Measurements from ENCODE around the gene SLC13A3.
"Not testable (repeated sequence)": the region's sequence is repeated elsewhere in the genome, so short reads cannot be mapped to it uniquely, and the experiment has no call there.

Gene SLC13A3

DNA sequence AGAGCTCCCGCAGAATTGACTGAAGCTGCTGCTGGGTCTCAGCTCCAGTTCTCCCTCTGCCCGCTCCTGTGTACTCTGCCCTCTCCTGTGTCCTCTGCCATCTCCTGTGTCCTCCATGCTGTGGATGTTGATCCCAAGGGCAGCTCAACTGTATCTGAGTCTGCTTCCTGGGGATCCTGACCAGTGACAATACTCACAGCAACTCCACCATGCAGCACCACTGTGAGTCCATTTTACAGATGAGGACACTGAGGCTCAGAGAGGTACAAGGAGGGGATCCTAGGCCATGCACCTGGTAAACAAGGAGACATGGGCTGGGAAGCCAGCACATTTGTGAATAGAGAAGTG, 29.4 kb upstream of the SLC13A3 start:
- no peak for DNase-seq

DNA sequence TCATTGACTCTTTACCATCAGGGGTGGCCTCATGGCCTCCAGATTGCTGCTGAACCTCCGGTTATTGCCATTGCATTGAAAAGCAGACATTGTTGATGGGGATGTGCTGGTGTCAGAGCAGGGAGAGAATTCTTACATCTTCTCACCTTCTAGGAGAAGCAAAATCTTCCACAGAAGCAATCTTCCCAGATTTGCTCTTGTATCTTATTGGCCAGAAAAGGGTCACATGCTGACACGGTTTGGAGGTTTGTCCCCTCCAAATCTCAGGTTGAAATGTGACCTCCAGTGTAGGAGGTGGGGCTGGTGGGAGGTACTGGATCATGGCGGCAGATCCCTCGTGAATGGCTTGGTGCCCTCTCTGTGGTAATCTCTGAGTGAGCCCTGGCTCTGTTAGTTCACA, 27.3 kb upstream of the SLC13A3 start:
- no peak for DNase-seq

GRCh38 chr20:46677608-46678007, 26.3 kb upstream of the SLC13A3 start:
- no peak for DNase-seq

GRCh38 chr20:46676649-46677316, 25.5 kb upstream of the SLC13A3 start:
- not testable (repeated sequence) for DNase-seq

DNA sequence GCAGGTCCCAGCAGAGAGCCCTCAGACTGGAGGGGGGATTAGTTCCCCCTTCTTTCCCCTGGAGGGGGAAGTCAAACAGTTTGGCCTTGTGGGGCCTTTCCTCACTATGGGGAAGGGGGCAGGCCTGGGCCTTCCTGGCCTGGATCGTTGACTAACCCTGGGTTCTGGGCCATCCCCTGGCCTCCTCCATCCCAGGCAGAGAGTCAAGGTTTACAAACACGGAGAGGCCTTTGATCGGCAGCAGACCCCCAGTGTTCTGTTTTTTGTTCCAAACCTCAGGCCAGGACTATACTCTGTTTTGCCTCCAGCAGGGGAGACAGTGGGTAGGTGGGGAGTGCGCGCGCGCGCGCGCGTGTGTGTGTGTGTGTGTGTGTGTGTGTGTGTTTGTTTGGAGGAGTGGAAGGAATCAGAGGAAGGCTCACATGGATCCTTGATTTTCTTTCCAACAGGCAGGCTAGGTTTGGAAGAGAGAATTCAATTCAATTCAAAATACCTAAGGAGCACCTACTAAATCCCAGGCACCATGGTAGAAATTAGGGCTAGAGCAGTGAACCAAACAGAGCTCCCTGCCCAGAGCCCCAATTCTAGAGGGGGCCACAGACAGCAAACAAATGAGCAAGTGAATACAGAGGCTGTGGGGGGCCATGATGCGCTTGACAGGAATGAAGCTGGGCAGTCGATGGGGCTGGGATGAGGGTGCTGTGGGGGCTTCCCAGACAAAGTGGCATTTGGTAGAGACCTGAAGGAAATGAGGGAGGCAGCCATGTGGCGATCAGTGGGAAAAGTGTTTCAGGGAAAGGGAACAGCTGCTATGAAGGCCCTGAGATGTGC, 23.2 kb upstream of the SLC13A3 start:
- DNase-seq: no peak

DNA sequence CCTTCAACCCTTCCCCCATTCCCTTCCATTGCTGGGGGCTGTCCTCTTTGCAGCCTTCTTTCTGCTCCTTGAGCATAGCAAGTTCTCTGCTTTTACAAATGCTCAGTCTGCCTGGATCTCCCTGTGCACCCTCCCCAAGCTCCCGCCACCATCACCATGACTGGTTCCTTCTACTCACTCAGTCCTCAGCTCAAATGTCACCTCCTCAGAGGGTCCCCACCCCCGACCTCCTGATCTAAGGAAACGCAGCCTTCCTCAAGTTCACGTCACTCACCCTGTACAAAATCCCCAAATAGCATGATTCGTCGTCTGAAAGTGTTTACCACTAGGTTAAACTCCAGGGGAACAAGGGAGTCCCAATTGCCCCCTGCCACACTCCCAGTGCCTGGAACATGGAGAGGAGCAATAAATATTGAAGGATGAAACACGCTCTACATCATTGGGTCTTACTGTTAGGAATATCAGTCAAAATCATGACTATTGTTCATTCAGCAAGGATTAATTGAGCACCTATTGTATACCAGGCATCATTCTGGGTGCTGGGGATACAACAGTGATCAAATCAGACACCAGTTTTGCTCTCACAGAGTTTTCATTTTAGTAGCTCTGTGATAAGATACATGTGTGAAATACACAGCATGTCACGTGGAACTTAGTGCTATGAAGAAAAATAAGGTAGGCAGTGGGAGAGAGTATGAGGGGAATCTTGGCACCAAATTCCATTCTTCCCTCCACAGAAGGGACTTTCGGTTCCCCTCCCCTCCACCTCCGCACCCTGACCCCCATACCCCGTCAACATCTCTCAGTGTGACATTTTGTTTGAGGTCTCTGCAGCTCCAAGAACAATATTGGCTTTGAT, 22.4 kb upstream of the SLC13A3 start:
- DNase-seq: no peak

GRCh38 chr20:46672543-46673148, 21.4 kb upstream of the SLC13A3 start:
- DNase-seq: no peak

- DNase-seq: no peak
Observed at GRCh38 chr20:46671866-46672542, 20.7 kb upstream of the SLC13A3 start.

DNA sequence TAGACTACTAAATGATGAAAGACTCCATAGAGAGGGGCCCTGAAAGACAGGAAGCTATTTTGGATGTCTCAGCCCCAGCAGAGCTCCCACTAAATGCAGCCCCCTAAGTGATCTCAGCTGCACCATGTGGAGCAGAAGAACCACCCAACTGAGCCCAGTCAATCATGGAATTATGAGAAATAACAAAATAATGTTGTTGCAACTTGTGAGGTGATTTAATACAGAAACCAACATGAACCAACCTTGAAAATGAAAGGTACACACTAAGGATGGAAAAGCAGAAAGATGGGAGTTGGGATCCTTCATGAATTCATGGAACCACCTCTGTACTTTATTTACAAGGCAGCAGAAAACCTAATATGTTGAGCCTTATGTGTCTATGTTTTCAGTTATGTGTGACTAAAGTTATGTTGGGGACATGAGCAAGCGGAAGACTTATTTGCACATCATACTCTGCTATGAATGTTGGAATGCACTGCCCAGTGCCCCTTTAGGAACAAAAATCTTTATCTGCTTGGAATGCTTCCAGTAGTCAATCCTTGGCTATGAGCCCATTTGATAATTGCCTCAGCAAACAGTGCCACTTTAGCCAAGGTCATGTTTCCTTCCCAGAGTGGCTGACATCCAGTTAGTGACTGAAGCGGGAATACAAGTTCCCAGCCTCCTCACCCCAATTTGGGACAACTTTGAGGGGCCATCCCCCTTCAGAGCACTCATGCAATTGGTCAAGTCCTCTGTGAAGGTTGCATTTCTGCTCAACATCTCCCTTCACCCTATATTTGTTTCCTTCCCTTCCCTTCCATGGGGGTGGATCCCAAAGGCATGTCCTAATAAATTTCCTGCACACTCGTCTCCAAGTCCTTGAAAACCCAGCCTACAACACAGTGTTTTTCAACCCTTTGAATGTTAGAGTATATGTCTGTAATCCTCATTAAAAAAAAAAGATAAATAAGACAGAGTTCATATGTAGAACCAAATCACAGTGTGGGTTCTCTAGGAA, 19.6 kb upstream of the SLC13A3 start:
- no peak for DNase-seq

- no peak for DNase-seq
Observed at GRCh38 chr20:46670228-46670584, 18.9 kb upstream of the SLC13A3 start.

GRCh38 chr20:46666818-46667515, 15.7 kb upstream of the SLC13A3 start:
- DNase-seq: no peak

DNA sequence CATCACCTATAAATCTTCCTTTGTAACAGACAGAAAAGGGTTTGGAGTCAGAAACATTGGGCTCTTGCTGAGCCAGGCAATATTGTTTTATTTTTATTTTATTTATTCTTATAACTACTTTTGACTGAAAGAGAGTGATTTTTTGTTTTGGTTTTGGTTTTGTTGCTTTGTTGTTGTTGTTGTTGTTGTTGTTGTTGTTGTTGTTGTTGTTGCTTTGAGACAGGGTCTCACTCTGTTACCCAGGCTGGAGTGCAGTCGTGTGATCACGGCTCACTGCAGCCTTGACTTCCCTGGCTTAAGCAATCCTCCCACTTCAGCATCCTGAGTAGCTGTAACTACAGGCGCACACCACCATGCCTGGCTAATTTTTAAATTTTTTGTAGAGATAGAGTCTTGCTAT, 15.0 kb upstream of the SLC13A3 start:
- DNase-seq: no peak

DNA sequence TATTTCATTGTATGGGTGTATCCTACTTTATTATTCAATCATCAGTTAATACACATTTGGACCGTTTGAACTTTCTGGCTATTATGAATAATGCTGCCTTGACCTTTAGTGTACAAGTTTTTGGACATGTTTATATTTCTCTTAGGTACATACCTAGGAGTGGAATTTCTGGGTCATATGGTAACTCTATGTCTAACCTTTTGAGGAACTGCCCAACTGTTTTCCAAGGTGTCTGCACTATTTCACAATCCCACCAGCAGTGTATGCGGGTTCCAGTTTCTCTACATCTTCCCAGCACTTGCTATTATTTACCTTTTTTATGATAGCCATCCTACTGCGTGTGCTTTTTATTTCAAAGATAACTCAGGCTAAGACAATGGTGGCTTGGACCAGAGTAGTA, 14.3 kb upstream of the SLC13A3 start:
- no peak for DNase-seq

DNA sequence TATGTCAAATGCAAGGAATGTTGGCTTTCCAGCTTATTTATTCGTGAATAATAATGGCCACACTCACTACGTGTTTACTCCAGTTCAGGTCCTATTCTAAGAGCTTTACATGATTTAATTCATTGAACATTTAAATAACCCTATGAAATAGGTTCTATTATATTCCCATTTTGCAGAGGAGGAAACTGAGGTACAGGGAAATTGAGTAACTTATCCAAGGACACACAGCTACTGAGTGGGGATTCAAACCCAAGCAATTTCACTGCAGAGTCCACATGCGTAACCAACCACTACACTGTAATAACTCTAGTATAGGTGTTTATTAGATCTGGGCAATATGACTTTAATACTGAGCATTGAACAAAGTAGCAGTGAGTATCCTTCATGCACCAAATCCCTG, 12.3 kb upstream of the SLC13A3 start:
- DNase-seq: no peak

DNA sequence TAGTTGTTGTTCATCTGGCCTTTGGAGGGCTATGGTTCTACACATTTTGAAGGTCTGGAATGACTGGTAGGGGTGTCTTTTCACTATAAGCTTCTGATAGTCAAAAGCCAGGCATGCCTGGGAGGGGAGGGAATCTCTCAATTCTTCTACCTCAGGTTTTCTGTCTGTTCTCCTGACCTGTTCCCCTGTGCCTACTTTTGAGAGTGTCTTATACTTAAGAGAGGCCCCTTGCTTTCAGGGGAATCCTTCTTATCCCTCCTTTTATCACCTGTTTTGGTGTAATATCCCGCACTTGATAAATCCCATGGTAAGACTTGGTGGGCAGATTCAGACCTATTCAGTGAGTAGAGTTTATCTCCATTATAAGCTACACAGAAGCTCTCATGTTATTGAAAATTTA, 10.4 kb upstream of the SLC13A3 start:
- no peak for DNase-seq

- no peak for DNase-seq
Observed at GRCh38 chr20:46660487-46660886, 9.2 kb upstream of the SLC13A3 start.

DNA sequence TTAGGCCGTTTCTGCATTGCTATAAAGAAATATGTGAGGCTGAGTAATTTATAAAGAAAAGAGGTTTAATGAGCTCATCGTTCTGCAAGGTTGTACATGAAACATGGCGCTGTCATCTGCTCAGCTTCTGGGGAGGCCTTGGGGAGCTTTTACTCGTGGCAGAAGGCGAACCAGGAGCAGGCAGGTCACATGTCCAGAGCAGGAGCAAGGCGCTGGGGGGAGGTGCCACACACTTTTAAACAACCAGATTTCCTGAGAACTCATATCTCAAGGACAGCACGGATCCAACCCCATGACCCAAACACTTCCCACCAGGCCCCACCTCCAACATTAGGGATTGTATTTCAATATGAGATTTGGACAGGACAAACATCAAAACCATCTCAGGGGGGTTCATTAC, 6.4 kb upstream of the SLC13A3 start:
- no peak for DNase-seq

DNA sequence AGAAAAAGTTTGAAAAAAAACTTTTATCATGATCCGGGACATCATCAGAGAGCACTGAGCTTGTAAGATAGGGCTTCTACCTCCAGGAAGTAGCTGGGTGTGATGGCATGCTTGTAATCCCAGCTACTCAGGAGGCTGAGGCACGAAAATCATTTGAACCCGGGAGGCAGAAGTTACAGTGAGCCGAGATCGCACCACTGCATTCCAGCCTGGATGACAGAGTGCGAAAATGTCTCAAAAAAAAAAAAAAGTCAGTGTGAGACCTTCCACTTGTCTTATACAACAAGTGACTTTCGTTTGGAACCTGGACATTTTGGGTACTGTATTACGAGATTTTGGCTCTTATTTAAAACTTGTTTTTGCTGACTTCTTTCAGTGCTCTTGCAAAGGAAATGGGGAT, 5.9 kb upstream of the SLC13A3 start:
- DNase-seq: no peak

DNA sequence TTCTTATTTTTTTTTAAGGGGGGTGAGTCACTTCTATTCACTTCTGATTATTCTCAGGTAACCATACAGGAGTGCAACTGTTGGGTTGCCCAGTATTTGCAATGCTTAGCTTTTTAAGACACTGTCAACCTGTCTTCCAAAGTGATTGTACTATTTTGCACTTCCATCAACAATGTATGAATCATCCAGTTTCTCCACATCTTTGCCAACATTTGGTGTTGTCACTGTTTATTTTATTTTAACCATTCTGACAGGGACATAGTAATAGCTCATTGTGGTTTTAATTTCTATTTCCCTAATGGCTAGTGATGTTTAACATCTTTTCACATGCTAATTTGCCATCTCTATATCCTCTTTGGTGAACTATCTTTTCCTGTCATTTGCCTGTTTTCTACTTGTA, 1.4 kb upstream of the SLC13A3 start:
- no peak for DNase-seq

GRCh38 chr20:46650575-46651090, 626 bp downstream of the SLC13A3 start:
- DNase-seq: no peak

Data from NCI-H187 treated with DMSO at 0.1 percent for 48 hours (cell line).